ENCODE data around the gene ORC5. TPM values are rescaled to one million over a fixed set of nuclear protein-coding genes. Genes with fewer than 3 reads are reported as not detected.

Gene ORC5
- total RNA-seq, 2 donors from 2014 or later, result 12.9 to 17.6 TPM

DNA sequence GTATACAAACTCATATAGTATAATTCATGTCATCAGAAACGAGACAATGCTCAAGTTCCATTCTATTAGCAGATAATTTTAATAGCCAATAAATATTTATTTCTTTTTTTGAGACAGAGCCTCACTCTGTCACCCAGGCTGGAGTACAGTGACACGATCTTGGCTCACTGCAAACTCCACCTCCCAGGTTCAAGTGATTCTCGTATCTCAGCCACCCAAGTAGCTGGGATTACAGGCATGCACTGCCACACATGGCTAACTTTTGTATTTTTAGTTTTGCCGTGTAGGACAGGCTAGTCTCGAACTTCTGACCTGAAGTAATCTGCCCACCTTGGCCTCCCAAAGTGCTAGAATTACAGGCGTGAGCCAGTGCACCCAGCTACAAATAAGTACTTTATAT lies 45.7 kb downstream of the ORC5 start:
- H3K27ac ChIP-seq, result no peak overlapping the region
- no peak for TF ChIP-seq POLR2A (IDR thresholded peaks at IDR 0.05)
- TF ChIP-seq, protein P1, sequence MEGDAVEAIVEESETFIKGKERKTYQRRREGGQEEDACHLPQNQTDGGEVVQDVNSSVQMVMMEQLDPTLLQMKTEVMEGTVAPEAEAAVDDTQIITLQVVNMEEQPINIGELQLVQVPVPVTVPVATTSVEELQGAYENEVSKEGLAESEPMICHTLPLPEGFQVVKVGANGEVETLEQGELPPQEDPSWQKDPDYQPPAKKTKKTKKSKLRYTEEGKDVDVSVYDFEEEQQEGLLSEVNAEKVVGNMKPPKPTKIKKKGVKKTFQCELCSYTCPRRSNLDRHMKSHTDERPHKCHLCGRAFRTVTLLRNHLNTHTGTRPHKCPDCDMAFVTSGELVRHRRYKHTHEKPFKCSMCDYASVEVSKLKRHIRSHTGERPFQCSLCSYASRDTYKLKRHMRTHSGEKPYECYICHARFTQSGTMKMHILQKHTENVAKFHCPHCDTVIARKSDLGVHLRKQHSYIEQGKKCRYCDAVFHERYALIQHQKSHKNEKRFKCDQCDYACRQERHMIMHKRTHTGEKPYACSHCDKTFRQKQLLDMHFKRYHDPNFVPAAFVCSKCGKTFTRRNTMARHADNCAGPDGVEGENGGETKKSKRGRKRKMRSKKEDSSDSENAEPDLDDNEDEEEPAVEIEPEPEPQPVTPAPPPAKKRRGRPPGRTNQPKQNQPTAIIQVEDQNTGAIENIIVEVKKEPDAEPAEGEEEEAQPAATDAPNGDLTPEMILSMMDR (IDR thresholded peaks at IDR 0.05), result no peak
- intact Hi-C loops (cut with DNase I), result no loop called here

DNA sequence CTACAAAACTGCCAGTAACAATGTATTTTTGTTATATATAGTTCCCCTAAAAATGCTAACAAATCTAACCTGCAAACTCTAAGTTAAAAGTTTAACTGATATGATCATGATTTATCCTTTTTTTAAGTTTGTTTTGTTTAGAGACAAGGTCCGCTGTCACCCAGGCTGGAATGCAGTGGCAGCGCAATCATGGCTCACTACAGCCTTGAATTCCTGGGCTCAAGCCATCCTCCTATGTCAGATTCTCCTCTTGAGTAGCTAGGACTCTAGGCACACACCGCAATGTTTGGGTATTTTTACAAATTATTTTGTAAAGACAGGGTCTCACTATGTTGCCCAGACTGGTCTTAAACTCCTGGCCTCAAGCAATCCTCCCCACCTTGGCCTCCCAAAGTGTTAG lies 46.6 kb downstream of the ORC5 start:
- no peak overlapping the region for H3K4me3 ChIP-seq
- H3K27me3 ChIP-seq, result no peaks in the 10 kb centered on the region
- intact Hi-C loops (cut with DNase I), result no loop called here
- WGBS, 2 donors, result 73 to 74% methylated on average over 3 of the region's 3 CpGs
- TF ChIP-seq, protein P1 (IDR thresholded peaks at IDR 0.05), result no peak
- TF ChIP-seq POLR2A (IDR thresholded peaks at IDR 0.05), result no peak
- ATAC-seq (no peak), DNase-seq (no peak)
- H3K4me1 ChIP-seq, result no peaks in the 10 kb centered on the region
- H3K36me3 ChIP-seq (replicated peaks in 1 of 2; ENCODE audit: insufficient read depth in 1 of 2, low read depth in 2 of 2), result peaks cover 0 to 5% of the 10 kb centered on the region in 2 donors
- H3K9me3 ChIP-seq, result no peaks in the 10 kb centered on the region
- no peak overlapping the region for H3K27ac ChIP-seq

More for the DNA sequence above, 45.7 kb downstream of the ORC5 start:
- Histone ChIP-seq H3K9me3 (no peaks in the 10 kb centered on the region), H3K27me3 (no peaks in the 10 kb centered on the region), H3K4me3 (no peak overlapping the region), H3K4me1 (no peaks in the 10 kb centered on the region), H3K36me3 (replicated peaks in 1 of 2; ENCODE audit: insufficient read depth in 1 of 2, low read depth in 2 of 2) (peaks cover 0 to 5% of the 10 kb centered on the region in 2 donors)
- ATAC-seq (no peak), DNase-seq (no peak)
- WGBS, 2 donors, result 62 to 65% methylated on average over 6 of the region's 6 CpGs

DNA sequence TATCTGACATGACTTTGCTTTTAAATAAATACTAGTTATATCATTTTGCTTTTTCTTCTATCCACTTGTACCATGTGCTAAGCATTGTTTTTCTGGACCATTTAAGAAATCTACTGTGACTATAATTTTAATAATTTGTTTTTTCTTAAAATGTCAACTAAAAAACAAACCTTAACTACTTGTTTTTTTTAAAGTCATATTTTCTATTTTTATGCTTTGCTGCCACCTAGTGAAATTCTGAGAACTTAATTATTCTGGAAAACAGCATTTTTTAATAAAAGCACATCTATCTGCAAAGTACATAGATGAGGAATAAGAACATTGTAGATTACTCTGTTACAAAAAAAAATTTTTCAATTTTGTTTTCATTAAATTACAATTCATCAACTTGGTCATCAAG lies 47.4 kb downstream of the ORC5 start:
- no peaks in the 10 kb centered on the region for H3K27me3 ChIP-seq
- TF ChIP-seq POLR2A (IDR thresholded peaks at IDR 0.05), result no peak
- TF ChIP-seq, protein P1 (IDR thresholded peaks at IDR 0.05), result peak in 6 of 7 experiments; percentile 24 to 52 (median 42)
- H3K9me3 ChIP-seq, result no peaks in the 10 kb centered on the region
- intact Hi-C loops (cut with DNase I), result no loop called here
- DNase-seq (no peak), ATAC-seq (no peak)
- H3K36me3 ChIP-seq (replicated peaks in 1 of 2; ENCODE audit: insufficient read depth in 1 of 2, low read depth in 2 of 2), result peaks cover 0 to 5% of the 10 kb centered on the region in 2 donors
- H3K4me3 ChIP-seq, result no peak overlapping the region
- no peak overlapping the region for H3K27ac ChIP-seq
- no peaks in the 10 kb centered on the region for H3K4me1 ChIP-seq

DNA sequence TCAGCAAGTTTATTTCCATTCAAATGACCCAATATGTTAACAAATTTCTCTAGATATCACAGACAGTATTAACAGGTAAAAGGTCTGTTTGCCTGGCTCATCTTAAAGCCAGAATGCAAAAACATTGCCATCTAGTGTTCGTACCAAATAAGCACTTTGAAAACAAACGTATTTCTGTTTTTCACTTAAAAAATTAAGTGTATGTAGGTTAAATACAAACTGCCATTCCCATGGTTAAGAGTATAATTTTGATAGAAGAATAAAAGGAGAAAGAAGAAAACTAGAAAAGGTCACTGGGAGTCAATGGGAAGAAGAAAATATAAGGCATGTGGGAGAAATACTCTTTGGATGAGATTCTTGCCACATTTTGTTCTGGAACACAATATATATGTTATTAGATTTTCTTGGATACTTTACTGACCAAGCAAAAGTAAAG lies 51.0 kb downstream of the ORC5 start:
- 17 to 23% methylated on average over 2 of the region's 2 CpGs for WGBS, 2 donors
- intact Hi-C loops (cut with DNase I), result loop anchor here (10.0 kb wide), 1 partner anchor 582 kb away; no protein-coding TSS in a partner anchor
- H3K4me1 ChIP-seq, result no peaks in the 10 kb centered on the region

More for the DNA sequence above, 51.0 kb downstream of the ORC5 start:
- TF ChIP-seq, protein P1 (IDR thresholded peaks at IDR 0.05), result peak in 6 of 7 experiments; percentile 38 to 57 (median 52)
- TF ChIP-seq POLR2A (IDR thresholded peaks at IDR 0.05), result no peak
- Histone ChIP-seq H3K4me3 (no peak overlapping the region), H3K27ac (no peak overlapping the region), H3K27me3 (no peaks in the 10 kb centered on the region), H3K9me3 (no peaks in the 10 kb centered on the region), H3K36me3 (replicated peaks in 1 of 2; ENCODE audit: insufficient read depth in 1 of 2, low read depth in 2 of 2) (no peaks in the 10 kb centered on the region)
- no peak for DNase-seq
- no peak for ATAC-seq

All from body of pancreas (tissue), 4 donors.